OCI-LY1 (cell line): ENCODE measurements around the gene RNF157.

Experiments
- CTCF ChIP-seq: fragments of 200-600 bp; sonication (generic), shearing (Covaris generic); IDR thresholded peaks from 2 replicates; pipeline ENCODE4 v1.5.1; 2017; ENCODE audit warnings: mild to moderate bottlenecking, antibody characterized with exemption, low read length, moderate library complexity, mixed read lengths
- EZH2 ChIP-seq: fragments of 200-600 bp; sonication (generic), shearing (Covaris generic); IDR thresholded peaks from 2 replicates; pipeline ENCODE4 v1.8.0; 2017; ENCODE audit warnings: borderline replicate concordance, mixed run types, mild to moderate bottlenecking, antibody characterized with exemption, low read length, moderate library complexity, mixed read lengths

DNA sequence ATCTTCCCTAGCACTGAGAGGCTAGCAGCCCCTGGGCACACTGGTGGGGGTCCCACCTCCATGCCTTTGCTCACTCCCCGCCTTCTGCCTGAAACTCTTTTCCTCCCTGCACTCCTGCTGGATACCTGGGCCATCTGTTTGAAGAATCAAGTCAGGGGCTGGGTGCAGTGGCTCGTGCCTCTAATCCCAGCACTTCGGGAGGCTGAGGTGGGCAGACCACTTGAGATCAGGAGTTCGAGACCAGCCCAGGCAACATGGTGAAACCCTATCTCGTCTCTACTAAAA lies 115.0 kb downstream of the RNF157 start:
- TF ChIP-seq CTCF (no peak), EZH2 (no peak)
